ENCODE data around the gene ALKBH1.
A peak's percentile ranks its signal among the peaks of the same experiment; 100 is the strongest.

The ALKBH1 gene

GRCh38 chr14:77708749-77709148 is 926 bp upstream of the ALKBH1 start:
- no peaks in the 10 kb centered on the region for H3K9me3 ChIP-seq (ENCODE audit: control insufficient read depth, insufficient read depth, low read depth, low read length)
- TF ChIP-seq ZNF324 (tag by site-specific recombination; IDR thresholded peaks at IDR 0.05), result no peak
- no peak for TF ChIP-seq ZSCAN16 (tag by site-specific recombination; IDR thresholded peaks at IDR 0.05)
- H3K36me3 ChIP-seq (ENCODE audit: control insufficient read depth in 2 of 2, insufficient read depth in 1 of 2, low read length in 2 of 2), result peaks cover 40 to 52% of the 10 kb centered on the region in 2 experiments
- POLR2A ChIA-PET, result interaction anchor here (1.2 kb wide), 1 partner anchor 91 kb away, joined by 4 read pairs; the partner anchor contains the start of gene ADCK1
- H3K4me1 ChIP-seq (ENCODE audit: control insufficient read depth, insufficient read depth, low read length), result peaks cover 8% of the 10 kb centered on the region
- no peak overlapping the region for H3K27ac ChIP-seq (ENCODE audit: extremely low read depth, low read depth, low read length)
- CTCF ChIA-PET, result interaction anchor here (0.6 to 1.8 kb wide), 5 partner anchors 9 to 1663 kb away, joined by 3 to 6 read pairs (median 3); partner anchors contain the start of gene AHSA1
- H3K4me3 ChIP-seq (ENCODE audit: low read depth, low read length), result peak overlapping the region; percentile 95

GRCh38 chr14:77707355-77707723 is 484 bp downstream of the ALKBH1 start:
- TF ChIP-seq ZNF654 (tag by site-specific recombination; IDR thresholded peaks at IDR 0.05; ENCODE audit: low read depth) (0 out of 2 replicates have a peak, but pooled peaks have one; percentile 11), ZBTB20 (tag by site-specific recombination; IDR thresholded peaks at IDR 0.05) (peak; percentile 37), ZNF544 (tag by site-specific recombination; IDR thresholded peaks at IDR 0.05) (no peak)
- H3K4me1 ChIP-seq (ENCODE audit: control insufficient read depth, insufficient read depth, low read length), result peaks cover 8% of the 10 kb centered on the region
- ChIA-PET POLR2A (no interaction called here), CTCF (interaction anchor here (1.8 kb wide), 1 partner anchor 249 kb away, joined by 6 read pairs; the partner anchor contains the start of gene AHSA1)
- peak overlapping the region; percentile 95 for H3K4me3 ChIP-seq (ENCODE audit: low read depth, low read length)
- H3K36me3 ChIP-seq (ENCODE audit: control insufficient read depth in 2 of 2, insufficient read depth in 1 of 2, low read length in 2 of 2), result peaks cover 43 to 52% of the 10 kb centered on the region in 2 experiments
- no peaks in the 10 kb centered on the region for H3K9me3 ChIP-seq (ENCODE audit: control insufficient read depth, insufficient read depth, low read depth, low read length)
- H3K27ac ChIP-seq (ENCODE audit: extremely low read depth, low read depth, low read length), result peak overlapping the region; percentile 56

- no peak overlapping the region for H3K4me3 ChIP-seq (ENCODE audit: low read depth, low read length)
- ChIA-PET POLR2A (interaction anchor here (0.6 kb wide), 1 partner anchor 27 kb away, joined by 3 read pairs; no protein-coding TSS in a partner anchor), CTCF (interaction anchor here (0.9 kb wide), 1 partner anchor 15 kb away, joined by 3 read pairs; no protein-coding TSS in a partner anchor)
- no peak overlapping the region for H3K27ac ChIP-seq (ENCODE audit: extremely low read depth, low read depth, low read length)
- TF ChIP-seq ZNF112 (tag by site-specific recombination; IDR thresholded peaks at IDR 0.05) (no peak), INSM2 (tag by site-specific recombination; IDR thresholded peaks at IDR 0.05) (no peak)
- H3K9me3 ChIP-seq (ENCODE audit: control insufficient read depth, insufficient read depth, low read depth, low read length), result no peaks in the 10 kb centered on the region
- no peaks in the 10 kb centered on the region for H3K4me1 ChIP-seq (ENCODE audit: control insufficient read depth, insufficient read depth, low read length)
- peaks cover 19 to 50% of the 10 kb centered on the region in 2 experiments; a peak in 2 of 3 replicates for H3K36me3 ChIP-seq (ENCODE audit: control insufficient read depth in 2 of 2, insufficient read depth in 1 of 2, low read length in 2 of 2)
Observed at GRCh38 chr14:77691259-77691658, 16.6 kb downstream of the ALKBH1 start.

- ChIA-PET POLR2A (no interaction called here), CTCF (interaction anchor here (0.5 kb wide), 1 partner anchor 484 kb away, joined by 3 read pairs; no protein-coding TSS in a partner anchor)
- no peak overlapping the region for H3K27ac ChIP-seq (ENCODE audit: extremely low read depth, low read depth, low read length)
- no peaks in the 10 kb centered on the region for H3K9me3 ChIP-seq (ENCODE audit: control insufficient read depth, insufficient read depth, low read depth, low read length)
- H3K36me3 ChIP-seq (ENCODE audit: control insufficient read depth in 2 of 2, insufficient read depth in 1 of 2, low read length in 2 of 2), result peaks cover 27 to 45% of the 10 kb centered on the region in 2 experiments
- H3K4me1 ChIP-seq (ENCODE audit: control insufficient read depth, insufficient read depth, low read length), result no peaks in the 10 kb centered on the region
- TF ChIP-seq ZNF24 (tag by site-specific recombination; IDR thresholded peaks at IDR 0.05) (no peak), EGR2 (tag by site-specific recombination; IDR thresholded peaks at IDR 0.05; ENCODE audit: low read depth) (no peak), ZNF514 (tag by site-specific recombination; IDR thresholded peaks at IDR 0.05) (no peak)
- H3K4me3 ChIP-seq (ENCODE audit: low read depth, low read length), result no peak overlapping the region
Observed at GRCh38 chr14:77682158-77682553, 25.7 kb downstream of the ALKBH1 start.

GRCh38 chr14:77681196-77682157 is 26.3 kb downstream of the ALKBH1 start:
- ChIA-PET POLR2A (no interaction called here), CTCF (no interaction called here)
- Histone ChIP-seq H3K36me3 (ENCODE audit: control insufficient read depth in 2 of 2, insufficient read depth in 1 of 2, low read length in 2 of 2) (peaks cover 27 to 45% of the 10 kb centered on the region in 2 experiments), H3K27ac (ENCODE audit: extremely low read depth, low read depth, low read length) (no peak overlapping the region), H3K9me3 (ENCODE audit: control insufficient read depth, insufficient read depth, low read depth, low read length) (no peaks in the 10 kb centered on the region), H3K4me3 (ENCODE audit: low read depth, low read length) (no peak overlapping the region), H3K4me1 (ENCODE audit: control insufficient read depth, insufficient read depth, low read length) (no peaks in the 10 kb centered on the region)
- no peak for TF ChIP-seq ZSCAN16 (tag by site-specific recombination; IDR thresholded peaks at IDR 0.05)
- no peak for TF ChIP-seq ZNF791 (tag by site-specific recombination; IDR thresholded peaks at IDR 0.05)
- no peak for TF ChIP-seq ZNF26 (tag by site-specific recombination; IDR thresholded peaks at IDR 0.05)
- no peak for TF ChIP-seq ZNF645 (tag by site-specific recombination; IDR thresholded peaks at IDR 0.05)
- TF ChIP-seq ZNF747 (tag by site-specific recombination; IDR thresholded peaks at IDR 0.05), result no peak
- TF ChIP-seq HOXA7 (CRISPR knock-in tag; IDR thresholded peaks at IDR 0.05; ENCODE audit: borderline replicate concordance), result no peak
- TF ChIP-seq RBAK (tag by site-specific recombination; IDR thresholded peaks at IDR 0.05), result no peak
- no peak for TF ChIP-seq ZFHX2 (tag by site-specific recombination; conservative IDR thresholded peaks at IDR 0.05)
- TF ChIP-seq ZNF341 (tag by site-specific recombination; IDR thresholded peaks at IDR 0.05; ENCODE audit: low read depth), result no peak
- TF ChIP-seq ZNF366 (tag by site-specific recombination; conservative IDR thresholded peaks at IDR 0.05), result no peak
- TF ChIP-seq ZNF544 (tag by site-specific recombination; IDR thresholded peaks at IDR 0.05), result no peak

Measured in HEK293 (cell line).